ENCODE measurements around the gene DOK6. TPM values are rescaled to one million over a fixed set of nuclear protein-coding genes. Genes with fewer than 3 reads are reported as not detected.

The DOK6 gene
- total and polyA plus RNA-seq, 2 of the 13 experiments (the other 11 are each of a cell fraction or from before 2014, with no cell fraction given), result 17.0 to 17.2 TPM

GRCh38 chr18:69401226-69401971, 711 bp downstream of the DOK6 start (continued):
- TF ChIP-seq HNRNPK (IDR thresholded peaks at IDR 0.05; ENCODE audit: low read depth, low read length, poor library complexity, severe bottlenecking) (peak; percentile 11), FOXP4 (CRISPR knock-in tag; IDR thresholded peaks at IDR 0.05) (no peak), MAZ (IDR thresholded peaks at IDR 0.05; ENCODE audit: borderline replicate concordance, low read depth, low read length) (no peak), MAZ (CRISPR knock-in tag; IDR thresholded peaks at IDR 0.05; ENCODE audit: low read depth) (0 out of 2 replicates have a peak, but pooled peaks have one; percentile 27), ZSCAN31 (CRISPR knock-in tag; IDR thresholded peaks at IDR 0.05; ENCODE audit: low read depth) (0 out of 2 replicates have a peak, but pooled peaks have one; percentile 18), PCBP2 (optimal IDR thresholded peaks at IDR 0.05; ENCODE audit: low read depth, low read length, poor library complexity, severe bottlenecking) (no peak), CREM (IDR thresholded peaks at IDR 0.05) (no peak), CREM (CRISPR knock-in tag; IDR thresholded peaks at IDR 0.05) (no peak), NFATC3 (CRISPR knock-in tag; IDR thresholded peaks at IDR 0.05) (0 out of 2 replicates have a peak, but pooled peaks have one; percentile 20), RXRA (CRISPR knock-in tag; IDR thresholded peaks at IDR 0.05) (peak; percentile 10; the same call in 1 of the 2 replicates), AGO2 (optimal IDR thresholded peaks at IDR 0.05; ENCODE audit: low read depth, low read length) (peak; percentile 83), ZNF253 (CRISPR knock-in tag; IDR thresholded peaks at IDR 0.05; ENCODE audit: borderline replicate concordance) (peak; percentile 37; the same call in 1 of the 2 replicates), ZNF512B (CRISPR knock-in tag; IDR thresholded peaks at IDR 0.05; ENCODE audit: borderline replicate concordance) (0 out of 2 replicates have a peak, but pooled peaks have one; percentile 70), ATAD3A (CRISPR knock-in tag; IDR thresholded peaks at IDR 0.05) (no peak), KDM5B (CRISPR knock-in tag; IDR thresholded peaks at IDR 0.05; ENCODE audit: borderline replicate concordance) (peak; percentile 49; the same call in 1 of the 2 replicates), ZNF687 (CRISPR knock-in tag; IDR thresholded peaks at IDR 0.05) (peak; percentile 75), ZNF619 (CRISPR knock-in tag; IDR thresholded peaks at IDR 0.05) (0 out of 2 replicates have a peak, but pooled peaks have one; percentile 10), ZMYM2 (CRISPR knock-in tag; IDR thresholded peaks at IDR 0.05) (0 out of 2 replicates have a peak, but pooled peaks have one; percentile 32)
